Muscle layer of duodenum (tissue), 2 donors: Measurements from ENCODE around the gene CFAP107.

Experiments used
- H3K27ac ChIP-seq: one replicate; pipeline ENCODE4 v1.7.0; 2013; ENCODE audit warnings: mild to moderate bottlenecking, low read length
- H3K27me3 ChIP-seq: one replicate; pipeline ENCODE4 v1.7.0; 2013; ENCODE audit warnings: low read depth, mild to moderate bottlenecking, control low read depth, low read length
- H3K36me3 ChIP-seq, 2 donors: one replicate each; pipeline ENCODE4 v1.7.0; 2013; ENCODE audit warnings: low read length in 2 of 2, control low read depth in 1 of 2, mild to moderate bottlenecking in 1 of 2; ENCODE audit not compliant: insufficient read depth in 2 of 2, control insufficient read depth in 1 of 2
- H3K4me1 ChIP-seq, 2 donors: one replicate each; pipeline ENCODE4 v1.7.0; 2013; ENCODE audit warnings: low read length in 2 of 2, mild to moderate bottlenecking in 2 of 2, control low read depth in 1 of 2, moderate library complexity in 1 of 2; ENCODE audit not compliant: insufficient read depth in 2 of 2, control insufficient read depth in 1 of 2
- H3K4me3 ChIP-seq, 2 donors: one replicate each; pipeline ENCODE4 v1.7.0; 2013; ENCODE audit warnings: low read length in 2 of 2, low read depth in 1 of 2, mild to moderate bottlenecking in 1 of 2
- H3K9me3 ChIP-seq, 2 donors: one replicate each; pipeline ENCODE4 v1.7.0; 2013; ENCODE audit warnings: low read length in 2 of 2, control low read depth in 1 of 2, mild to moderate bottlenecking in 1 of 2; ENCODE audit not compliant: control insufficient read depth in 1 of 2
- donor health status: healthy.

Gene CFAP107

DNA sequence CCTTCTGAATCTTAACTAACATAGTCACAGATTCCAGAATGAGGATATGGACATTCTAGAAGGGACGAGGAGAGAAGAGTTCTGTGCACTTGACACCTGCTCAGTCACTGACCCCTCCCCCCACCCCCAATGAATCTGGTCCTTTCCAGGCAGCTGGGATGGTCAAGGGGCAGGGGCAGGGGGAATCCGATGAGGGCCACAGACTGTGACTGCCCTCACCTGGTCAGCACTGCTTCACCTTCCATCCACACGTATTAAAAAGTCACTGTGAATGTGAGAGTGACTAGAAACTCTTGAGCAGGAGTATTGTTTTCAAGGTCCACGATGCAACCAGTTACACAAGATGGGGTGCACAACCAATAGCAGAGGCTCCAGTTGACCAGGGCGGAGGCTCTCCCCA lies 18.0 kb downstream of the CFAP107 start:
- no peak overlapping the region for H3K27ac ChIP-seq
- H3K27me3 ChIP-seq = no peaks in the 10 kb centered on the region
- no peaks in the 10 kb centered on the region for H3K4me1 ChIP-seq
- no peak overlapping the region for H3K4me3 ChIP-seq
- no peaks in the 10 kb centered on the region for H3K36me3 ChIP-seq
- no peaks in the 10 kb centered on the region for H3K9me3 ChIP-seq

DNA sequence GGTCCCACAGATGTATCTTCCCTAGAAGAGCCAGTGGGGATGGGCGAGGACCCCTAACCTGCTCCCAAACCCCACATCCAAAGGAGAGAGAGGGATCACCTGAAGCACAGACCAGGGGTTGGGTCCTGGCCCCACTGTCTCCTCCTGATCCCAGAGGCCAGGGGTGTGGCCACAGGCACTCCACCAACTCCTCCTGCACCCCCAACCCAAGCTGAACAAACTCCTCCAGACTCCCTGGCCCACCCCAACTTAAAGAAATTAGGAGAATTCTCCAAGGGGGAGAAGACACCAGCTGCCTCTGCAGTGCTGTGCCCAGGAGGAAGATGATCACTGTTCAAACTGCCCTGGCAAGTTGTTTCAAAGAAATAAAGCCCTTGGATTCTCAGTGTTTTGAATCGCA lies 23.0 kb downstream of the CFAP107 start:
- H3K4me1 ChIP-seq = no peaks in the 10 kb centered on the region
- no peaks in the 10 kb centered on the region for H3K27me3 ChIP-seq
- H3K4me3 ChIP-seq = no peak overlapping the region

DNA sequence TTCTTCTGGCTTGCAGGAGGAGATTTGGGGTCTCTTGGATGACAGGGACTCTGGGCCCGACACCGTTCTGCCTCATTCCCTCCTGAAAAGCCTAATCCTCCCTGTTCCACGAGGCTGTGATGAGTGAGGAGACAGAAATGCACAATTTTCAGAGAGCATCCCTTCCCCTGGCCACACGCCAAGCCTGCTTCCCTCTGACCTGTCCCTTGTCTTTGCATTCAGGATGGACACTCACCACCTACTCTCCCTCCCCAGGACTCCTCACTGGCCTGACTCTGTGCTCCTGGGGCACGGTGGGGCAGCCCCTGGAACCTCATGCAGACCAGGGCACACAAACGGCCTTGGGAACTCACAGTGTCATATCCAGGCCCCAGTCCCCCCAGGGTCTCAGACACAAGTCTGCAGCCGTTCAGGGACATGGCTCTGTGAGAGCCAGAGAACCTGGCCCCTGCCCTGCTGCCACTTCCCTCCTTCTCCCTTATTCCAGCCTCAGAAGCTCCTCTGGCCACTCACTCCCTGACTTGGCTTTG lies 24.0 kb downstream of the CFAP107 start:
- H3K9me3 ChIP-seq = no peaks in the 10 kb centered on the region
- H3K27ac ChIP-seq = no peak overlapping the region
- H3K27me3 ChIP-seq = no peaks in the 10 kb centered on the region
- H3K4me1 ChIP-seq = no peaks in the 10 kb centered on the region
- no peak overlapping the region for H3K4me3 ChIP-seq
- no peaks in the 10 kb centered on the region for H3K36me3 ChIP-seq

More for the DNA sequence above, 23.0 kb downstream of the CFAP107 start:
- Histone ChIP-seq H3K9me3 (no peaks in the 10 kb centered on the region), H3K27ac (no peak overlapping the region), H3K36me3 (no peaks in the 10 kb centered on the region)

DNA sequence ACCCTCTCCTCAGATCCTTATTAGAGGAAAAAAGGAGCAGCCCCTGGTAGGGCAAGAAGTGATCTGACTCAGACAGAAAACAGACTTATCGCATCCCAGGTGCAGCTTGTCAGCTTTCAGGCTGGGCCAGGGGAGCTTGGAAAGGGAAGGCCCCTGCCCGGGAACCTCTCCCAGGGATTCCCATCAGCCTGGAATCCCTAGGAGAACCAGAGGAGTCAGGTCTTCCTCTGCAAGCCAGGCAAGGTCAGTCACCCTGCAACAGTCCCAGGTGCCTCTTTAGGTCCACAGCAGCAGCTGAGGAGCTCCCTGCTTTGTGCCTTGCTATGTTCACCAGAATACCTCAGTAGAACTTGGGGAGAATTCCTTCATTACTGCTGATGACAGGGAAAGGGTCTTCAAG lies 24.6 kb downstream of the CFAP107 start:
- Histone ChIP-seq H3K36me3 (no peaks in the 10 kb centered on the region), H3K4me1 (no peaks in the 10 kb centered on the region), H3K4me3 (no peak overlapping the region), H3K9me3 (no peaks in the 10 kb centered on the region), H3K27me3 (no peaks in the 10 kb centered on the region), H3K27ac (no peak overlapping the region)

DNA sequence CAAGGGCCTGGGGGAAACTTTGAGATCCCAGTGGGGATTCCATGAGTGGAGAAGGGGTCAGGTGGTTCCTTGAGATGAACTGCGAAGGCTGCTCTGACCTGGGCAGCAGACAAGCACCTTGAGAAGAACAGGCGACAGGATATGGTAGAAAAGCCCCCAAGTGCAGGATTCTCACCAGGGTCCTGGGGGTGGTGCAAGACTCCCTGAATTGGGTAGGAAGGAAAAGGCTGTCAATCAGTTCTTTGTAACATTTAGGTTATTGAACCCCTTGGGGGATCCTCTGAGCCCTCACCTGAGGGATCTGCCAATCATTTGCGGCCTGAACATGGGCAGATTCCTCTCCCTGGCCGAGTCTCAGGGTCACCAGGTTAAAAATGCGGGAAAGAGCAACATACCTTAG lies 25.2 kb downstream of the CFAP107 start:
- no peaks in the 10 kb centered on the region for H3K4me1 ChIP-seq
- no peaks in the 10 kb centered on the region for H3K36me3 ChIP-seq
- no peaks in the 10 kb centered on the region for H3K9me3 ChIP-seq
- no peak overlapping the region for H3K4me3 ChIP-seq
- H3K27me3 ChIP-seq = no peaks in the 10 kb centered on the region
- no peak overlapping the region for H3K27ac ChIP-seq

DNA sequence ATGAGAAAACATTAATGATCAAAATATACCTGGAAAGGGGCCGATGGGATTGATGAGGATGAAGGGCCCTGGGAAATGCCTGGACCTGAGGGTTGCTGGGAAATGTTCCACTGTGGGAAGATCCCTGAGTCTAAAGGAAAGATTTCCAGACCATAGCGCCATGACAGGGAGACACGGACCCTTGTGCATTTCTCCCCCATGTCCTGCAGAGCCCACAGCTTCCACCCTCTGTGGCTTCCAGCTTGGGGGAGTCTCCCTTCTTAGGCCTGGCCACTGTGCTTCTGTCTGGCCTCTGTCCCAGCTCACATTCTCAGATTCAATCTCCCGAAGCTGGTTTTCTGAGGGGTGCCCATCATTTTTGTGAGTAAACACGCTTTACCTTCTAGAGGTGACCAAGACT lies 26.5 kb downstream of the CFAP107 start:
- no peaks in the 10 kb centered on the region for H3K4me1 ChIP-seq
- no peak overlapping the region for H3K27ac ChIP-seq
- no peaks in the 10 kb centered on the region for H3K36me3 ChIP-seq
- no peaks in the 10 kb centered on the region for H3K27me3 ChIP-seq
- H3K9me3 ChIP-seq = no peaks in the 10 kb centered on the region
- no peak overlapping the region for H3K4me3 ChIP-seq

DNA sequence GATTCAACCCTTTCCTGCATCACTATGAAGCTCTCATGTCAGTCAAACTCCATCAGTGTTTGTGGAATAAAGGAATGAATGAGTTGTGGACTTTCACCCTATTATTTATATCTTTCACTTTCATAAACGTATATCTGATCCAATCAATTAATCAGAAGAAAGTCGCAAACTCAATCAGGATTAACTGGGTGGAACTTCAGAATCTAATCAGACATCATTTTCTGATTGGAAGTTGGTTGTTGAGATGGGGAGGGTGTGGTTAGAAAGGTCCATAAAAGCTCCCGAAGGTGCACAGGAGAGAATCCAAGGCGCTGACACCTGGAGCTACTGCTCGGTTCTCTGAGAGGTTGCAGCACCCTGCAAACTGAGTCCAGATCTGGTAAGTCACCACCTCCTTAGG lies 27.4 kb downstream of the CFAP107 start, which contains the start of gene PRAMEF12:
Gene PRAMEF12, plus strand, starts transcription at position 301 of the 400 bp plus-strand sequence. CDS start 1,130 bp downstream, outside the sequence.
- no peaks in the 10 kb centered on the region for H3K36me3 ChIP-seq
- no peaks in the 10 kb centered on the region for H3K27me3 ChIP-seq
- no peaks in the 10 kb centered on the region for H3K4me1 ChIP-seq
- H3K4me3 ChIP-seq = no peak within 1 kb of the TSS
- H3K9me3 ChIP-seq = no peaks in the 10 kb centered on the region
- no peak within 1 kb of the TSS for H3K27ac ChIP-seq

DNA sequence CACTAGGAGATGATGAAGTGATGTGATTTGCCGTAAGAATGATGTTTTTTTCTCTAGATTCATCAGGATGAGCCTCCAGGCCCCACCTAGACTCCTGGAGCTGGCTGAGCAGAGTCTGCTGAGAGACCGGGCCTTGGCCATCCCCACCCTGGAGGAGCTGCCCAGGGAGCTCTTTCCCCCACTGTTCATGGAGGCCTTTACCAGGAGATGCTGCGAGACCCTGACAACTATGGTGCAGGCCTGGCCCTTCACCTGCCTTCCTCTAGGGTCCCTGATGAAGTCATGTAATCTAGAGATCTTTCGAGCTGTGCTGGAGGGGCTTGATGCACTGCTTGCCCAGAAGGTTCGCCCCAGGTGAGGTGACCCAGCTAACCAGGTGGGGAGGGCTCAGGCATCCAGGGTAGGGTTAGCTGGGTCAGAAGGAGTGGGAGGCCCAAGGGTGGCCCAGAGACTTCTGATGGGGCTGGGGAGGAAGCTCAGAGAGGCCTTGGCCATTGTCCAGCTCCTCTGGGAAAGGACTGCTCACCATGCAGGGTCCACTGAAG lies 28.9 kb downstream of the CFAP107 start:
- no peak overlapping the region for H3K4me3 ChIP-seq
- no peaks in the 10 kb centered on the region for H3K27me3 ChIP-seq
- no peaks in the 10 kb centered on the region for H3K36me3 ChIP-seq
- no peaks in the 10 kb centered on the region for H3K4me1 ChIP-seq
- H3K9me3 ChIP-seq = no peaks in the 10 kb centered on the region
- H3K27ac ChIP-seq = no peak overlapping the region

DNA sequence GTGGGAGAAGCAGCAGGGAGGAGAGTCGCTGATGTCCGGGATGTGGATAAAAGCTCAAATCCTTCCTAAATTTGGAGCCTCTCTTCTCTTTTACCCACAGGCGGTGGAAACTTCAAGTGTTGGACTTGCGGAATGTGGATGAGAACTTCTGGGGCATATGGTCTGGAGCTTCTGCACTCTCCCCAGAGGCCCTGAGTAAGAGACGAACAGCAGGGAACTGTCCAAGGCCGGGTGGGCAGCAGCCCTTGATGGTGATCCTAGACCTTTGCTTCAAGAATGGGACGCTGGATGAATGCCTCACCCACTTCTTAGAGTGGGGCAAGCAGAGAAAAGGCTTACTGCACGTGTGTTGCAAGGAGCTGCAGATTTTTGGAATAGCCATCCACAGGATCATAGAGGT lies 29.4 kb downstream of the CFAP107 start:
- no peaks in the 10 kb centered on the region for H3K9me3 ChIP-seq
- no peaks in the 10 kb centered on the region for H3K36me3 ChIP-seq
- no peaks in the 10 kb centered on the region for H3K27me3 ChIP-seq
- H3K27ac ChIP-seq = no peak overlapping the region
- no peak overlapping the region for H3K4me3 ChIP-seq
- H3K4me1 ChIP-seq = no peaks in the 10 kb centered on the region

DNA sequence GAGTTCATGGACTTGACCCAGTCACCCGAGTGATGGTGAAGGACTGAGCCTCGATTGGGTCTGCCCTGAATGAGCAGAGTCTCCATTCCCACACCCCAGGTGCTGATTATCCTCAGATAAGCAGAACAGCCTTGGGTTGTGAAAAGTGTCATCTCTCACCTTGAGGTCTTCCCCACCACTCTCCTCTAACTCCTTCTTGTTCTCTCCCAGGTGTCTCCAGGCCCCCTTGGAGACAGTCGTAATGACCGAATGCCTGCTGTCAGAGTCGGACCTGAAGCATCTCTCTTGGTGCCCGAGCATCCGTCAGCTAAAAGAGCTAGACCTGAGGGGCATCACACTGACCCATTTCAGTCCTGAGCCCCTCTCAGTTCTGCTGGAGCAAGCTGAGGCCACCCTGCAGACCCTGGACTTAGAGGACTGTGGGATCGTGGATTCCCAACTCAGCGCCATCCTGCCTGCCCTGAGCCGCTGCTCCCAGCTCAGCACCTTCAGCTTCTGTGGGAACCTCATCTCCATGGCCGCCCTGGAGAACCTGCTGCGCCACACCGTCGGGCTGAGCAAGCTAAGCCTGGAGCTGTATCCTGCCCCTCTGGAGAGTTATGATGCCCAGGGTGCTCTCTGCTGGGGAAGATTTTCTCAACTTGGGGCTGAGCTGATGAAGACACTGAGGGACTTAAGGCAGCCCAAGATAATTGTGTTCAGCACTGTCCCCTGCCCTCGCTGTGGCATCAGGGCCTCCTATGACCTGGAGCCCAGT lies 31.0 kb downstream of the CFAP107 start:
- Histone ChIP-seq H3K36me3 (no peaks in the 10 kb centered on the region), H3K4me3 (no peak overlapping the region), H3K4me1 (no peaks in the 10 kb centered on the region), H3K27ac (no peak overlapping the region), H3K27me3 (no peaks in the 10 kb centered on the region), H3K9me3 (no peaks in the 10 kb centered on the region)

DNA sequence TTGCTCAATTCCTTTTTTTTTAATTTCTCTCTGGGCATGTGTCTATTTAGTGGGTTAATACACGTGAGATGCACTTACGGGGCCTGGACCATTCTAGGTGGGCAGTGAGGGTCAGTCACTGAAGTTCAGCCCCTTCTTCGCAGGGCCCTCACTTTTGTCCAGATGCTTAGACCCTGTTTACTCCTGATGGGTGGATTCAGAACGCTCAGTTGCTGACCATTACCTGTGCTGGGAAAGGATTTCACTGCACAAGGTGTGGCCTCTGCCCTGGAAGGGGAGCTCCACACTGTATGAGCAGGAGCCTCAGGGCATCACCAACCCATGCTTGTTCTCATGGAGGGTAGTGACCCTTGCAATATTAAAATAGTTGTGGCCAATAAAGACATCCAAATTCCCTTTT lies 32.1 kb downstream of the CFAP107 start:
- Histone ChIP-seq H3K36me3 (no peaks in the 10 kb centered on the region), H3K27ac (no peak overlapping the region), H3K4me3 (no peak overlapping the region), H3K9me3 (no peaks in the 10 kb centered on the region), H3K27me3 (no peaks in the 10 kb centered on the region), H3K4me1 (no peaks in the 10 kb centered on the region)
